Activated naive CD4-positive, alpha-beta T cell treated with anti-CD3 and anti-CD28 coated beads for 36 hours (primary cell): ENCODE measurements around the gene EIF2B2. TPM values are rescaled to one million over a fixed set of nuclear protein-coding genes. Genes with fewer than 3 reads are reported as not detected.

ENCODE experiments used
- CTCF ChIA-PET: fragments of 350-600 bp; sonication (Branson Sonifier 250); formaldehyde crosslinking; loops from one replicate; lab custom pipeline; 2021; ENCODE audit warnings: antibody characterized with exemption; lab: Charles Lee
- DNase-seq: peaks from one replicate; pipeline ENCODE4 v3.0.0-alpha.2; 2020
- H3K27ac Mint-ChIP-seq: one replicate; pipeline ENCODE4 v1.8.0; 2021; ENCODE audit warnings: mild to moderate bottlenecking, mixed read lengths
- H3K27me3 Mint-ChIP-seq: one replicate; pipeline ENCODE4 v1.8.0; 2021; ENCODE audit warnings: low read depth, mixed read lengths
- H3K36me3 Mint-ChIP-seq: one replicate; pipeline ENCODE4 v1.8.0; 2021; ENCODE audit warnings: low read depth, mixed read lengths
- H3K4me1 Mint-ChIP-seq: one replicate; pipeline ENCODE4 v1.8.0; 2021; ENCODE audit warnings: low read depth, mixed read lengths
- H3K4me3 Mint-ChIP-seq: one replicate; pipeline ENCODE4 v1.8.0; 2021; ENCODE audit warnings: mild to moderate bottlenecking, moderate library complexity, mixed read lengths
- H3K9me3 Mint-ChIP-seq: one replicate; pipeline ENCODE4 v1.8.0; 2021; ENCODE audit warnings: mixed read lengths
- intact Hi-C: fragments of 100-400 bp; cut with micrococcal nuclease; formaldehyde crosslinking; loops from one replicate; pipeline ENCODE4 v1.15.1; 2023
- total RNA-seq, 2 experiments: library from RNA; stranded (reverse); gene quantifications; one replicate each; pipeline ENCODE4 v1.2.3, GENCODE V29; 2021

Gene EIF2B2
- total RNA-seq, 2 experiments from 2014 or later, result 64.8 to 65.4 TPM

DNA sequence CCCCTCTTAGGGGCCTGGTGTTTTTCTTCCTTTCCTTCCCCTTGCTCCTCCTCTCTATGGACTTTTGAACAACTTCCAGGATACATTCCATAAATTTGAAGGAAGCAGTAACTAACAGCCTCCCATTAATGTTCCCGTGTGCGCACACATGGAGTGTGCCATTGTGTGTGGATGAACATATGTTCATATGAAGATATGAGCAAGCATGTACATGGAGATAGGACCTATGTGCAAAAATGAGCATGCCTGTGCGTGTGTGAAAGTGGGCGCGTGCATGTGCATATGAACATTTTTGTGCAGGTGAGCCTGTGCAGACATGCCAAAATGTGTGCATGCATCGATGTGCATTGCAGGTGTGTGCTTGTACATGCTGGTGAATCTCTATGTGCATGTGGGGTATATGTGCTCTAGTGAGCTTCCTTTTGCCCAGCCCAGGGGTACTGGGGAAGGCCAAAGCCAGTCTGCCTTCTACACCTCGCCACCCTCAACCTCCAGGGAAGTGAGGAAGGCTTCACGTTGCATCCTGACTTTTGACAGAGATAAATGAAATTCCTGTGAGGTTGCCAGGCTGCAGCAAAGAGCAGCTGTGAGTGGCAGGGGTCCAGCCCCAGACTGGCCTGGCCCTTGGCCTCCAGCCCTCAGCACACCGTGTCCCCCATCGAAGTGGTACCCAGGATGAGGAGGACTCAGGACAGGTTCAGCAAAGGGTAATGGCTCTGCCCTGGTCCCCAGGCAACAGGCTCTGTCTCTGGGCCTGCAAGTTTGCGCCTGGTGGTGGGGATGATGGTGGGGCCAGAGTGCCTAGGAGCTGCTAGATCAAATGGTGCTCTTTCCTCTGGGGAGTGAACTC is 26.2 kb upstream of the EIF2B2 start:
- H3K36me3 Mint-ChIP-seq, result no peaks in the 10 kb centered on the region
- DNase-seq, result no peak
- no peak overlapping the region for H3K4me3 Mint-ChIP-seq
- no peaks in the 10 kb centered on the region for H3K27me3 Mint-ChIP-seq
- CTCF ChIA-PET, result interaction anchor here (1.0 kb wide), 1 partner anchor 71 kb away, joined by 3 read pairs; no protein-coding TSS in a partner anchor
- peaks cover 1% of the 10 kb centered on the region for H3K4me1 Mint-ChIP-seq
- no peaks in the 10 kb centered on the region for H3K9me3 Mint-ChIP-seq
- no peak overlapping the region for H3K27ac Mint-ChIP-seq
- intact Hi-C loops, result no loop called here

DNA sequence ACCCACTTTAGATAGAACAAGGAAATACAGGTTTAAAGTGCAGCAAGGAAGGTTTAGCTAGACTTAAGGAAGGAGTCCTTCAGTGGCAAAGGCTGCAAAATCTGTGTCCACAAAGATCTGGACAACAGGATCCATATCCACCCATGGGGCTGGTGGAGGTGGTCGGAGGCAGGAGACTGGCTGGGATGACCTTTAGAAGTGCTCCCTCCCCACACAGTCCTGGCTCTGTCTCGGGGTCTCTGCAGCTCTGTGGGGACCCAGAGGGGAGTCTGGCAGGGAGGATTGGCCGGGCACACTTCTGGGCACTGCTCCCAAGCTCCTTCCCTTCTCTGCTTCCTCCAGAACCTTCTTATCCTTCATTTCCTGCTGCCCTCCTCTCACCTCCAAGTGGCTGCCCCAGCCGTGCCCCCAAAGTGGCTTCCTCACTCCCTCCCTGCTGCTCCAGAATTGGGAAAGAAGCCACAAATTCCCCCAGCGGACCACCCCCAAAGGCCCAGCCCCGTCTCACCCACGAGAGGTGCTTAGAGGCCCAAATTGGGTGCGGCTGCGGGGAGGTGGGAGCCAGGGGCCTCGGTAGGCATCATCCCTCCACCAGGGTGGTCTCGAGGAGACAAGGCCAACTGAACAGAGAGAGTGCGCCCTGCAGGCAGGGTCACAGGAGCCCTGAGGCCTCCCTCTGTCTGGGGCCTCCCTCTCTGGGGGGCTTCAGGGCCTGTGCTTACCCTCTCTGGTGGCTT is 25.4 kb upstream of the EIF2B2 start:
- no peak overlapping the region for H3K27ac Mint-ChIP-seq
- intact Hi-C loops, result no loop called here
- peaks cover 1% of the 10 kb centered on the region for H3K4me1 Mint-ChIP-seq
- H3K27me3 Mint-ChIP-seq, result no peaks in the 10 kb centered on the region
- DNase-seq, result no peak
- H3K4me3 Mint-ChIP-seq, result no peak overlapping the region
- no peaks in the 10 kb centered on the region for H3K36me3 Mint-ChIP-seq
- CTCF ChIA-PET, result interaction anchor here (1.0 kb wide), 1 partner anchor 71 kb away, joined by 3 read pairs; no protein-coding TSS in a partner anchor
- H3K9me3 Mint-ChIP-seq, result no peaks in the 10 kb centered on the region

DNA sequence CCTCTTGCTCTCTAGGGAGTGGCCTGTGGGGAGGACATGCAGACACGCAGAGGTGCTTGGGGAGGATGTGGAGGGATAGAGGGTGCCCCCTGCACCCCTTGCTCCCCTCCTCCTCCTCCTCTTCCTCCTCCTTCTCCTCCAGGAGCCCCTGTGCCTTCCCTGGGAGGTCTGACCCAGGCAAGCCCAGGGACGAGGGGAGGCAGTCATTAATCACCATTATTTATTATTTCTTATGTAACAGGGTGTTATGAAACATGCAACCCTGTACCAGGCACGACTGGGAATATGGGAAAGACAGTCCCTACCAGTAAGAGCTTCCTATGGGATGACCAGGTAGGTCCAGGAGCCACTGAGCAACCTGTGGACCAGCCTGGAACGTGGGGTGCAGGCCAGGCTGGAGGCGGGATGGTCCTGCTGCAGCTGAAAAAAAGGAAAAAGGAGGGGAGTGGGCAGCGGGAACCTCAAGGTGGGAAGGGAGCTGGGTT is 24.8 kb upstream of the EIF2B2 start:
- intact Hi-C loops, result no loop called here
- Mint-ChIP-seq H3K36me3 (no peaks in the 10 kb centered on the region), H3K4me3 (no peak overlapping the region), H3K4me1 (peaks cover 1% of the 10 kb centered on the region), H3K27me3 (no peaks in the 10 kb centered on the region), H3K9me3 (no peaks in the 10 kb centered on the region), H3K27ac (no peak overlapping the region)
- CTCF ChIA-PET, result interaction anchor here (0.6 kb wide), 1 partner anchor 20 kb away, joined by 5 read pairs; no protein-coding TSS in a partner anchor
- DNase-seq, result no peak

DNA sequence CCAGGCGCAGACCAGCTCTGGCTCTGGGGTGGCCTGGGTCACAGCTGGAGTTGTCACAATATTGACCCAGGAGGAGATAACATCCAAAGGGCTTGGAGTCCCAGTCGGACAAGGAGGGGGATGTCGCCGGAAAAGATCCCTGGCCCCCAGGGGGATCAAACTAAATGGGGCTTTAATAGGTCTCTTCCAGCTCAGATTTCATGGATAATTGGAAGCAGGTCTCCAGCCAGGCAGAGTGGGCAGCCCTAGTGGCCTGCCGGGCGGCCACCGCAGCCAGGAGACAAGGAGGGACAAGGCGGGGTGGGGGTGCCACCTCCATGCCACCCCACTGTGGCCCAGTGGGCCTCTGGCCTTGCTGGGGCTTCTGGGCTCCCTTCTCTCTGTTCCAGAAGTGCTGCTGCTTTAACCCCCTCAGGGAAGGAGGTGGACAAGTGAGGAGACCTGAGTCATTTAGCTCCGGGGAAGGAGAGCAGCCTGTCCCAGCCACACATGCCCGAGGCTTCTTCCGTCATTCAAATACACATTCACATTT is 24.2 kb upstream of the EIF2B2 start:
- Mint-ChIP-seq H3K4me3 (no peak overlapping the region), H3K27me3 (no peaks in the 10 kb centered on the region), H3K36me3 (no peaks in the 10 kb centered on the region), H3K9me3 (no peaks in the 10 kb centered on the region), H3K4me1 (peaks cover 1% of the 10 kb centered on the region), H3K27ac (no peak overlapping the region)
- intact Hi-C loops, result no loop called here
- CTCF ChIA-PET, result interaction anchor here (0.6 kb wide), 2 partner anchors 21 to 329 kb away, joined by 5 read pairs; no protein-coding TSS in a partner anchor
- no peak for DNase-seq

DNA sequence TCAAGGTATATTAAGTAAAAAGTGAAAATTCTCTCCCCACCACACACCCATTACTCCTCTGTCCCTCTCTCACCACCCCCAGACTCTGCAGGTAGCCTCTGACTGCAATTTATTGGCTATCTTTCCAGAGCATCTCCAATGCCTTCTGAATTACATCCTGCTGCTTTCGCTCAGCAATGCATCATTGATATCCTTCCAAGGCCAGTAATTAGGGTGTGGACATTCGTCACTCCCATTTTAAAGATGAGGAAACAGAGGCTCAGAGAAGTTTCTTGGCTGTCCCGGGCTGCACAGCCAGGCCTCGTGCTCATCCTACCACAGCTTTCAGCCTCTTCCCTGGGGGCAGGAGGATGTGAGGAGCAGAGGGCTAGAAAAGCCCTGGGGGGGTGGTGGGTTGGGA is 23.7 kb upstream of the EIF2B2 start:
- no peak for DNase-seq
- H3K27me3 Mint-ChIP-seq, result no peaks in the 10 kb centered on the region
- no peak overlapping the region for H3K27ac Mint-ChIP-seq
- H3K36me3 Mint-ChIP-seq, result no peaks in the 10 kb centered on the region
- CTCF ChIA-PET, result interaction anchor here (0.6 kb wide), 1 partner anchor 328 kb away, joined by 5 read pairs; no protein-coding TSS in a partner anchor
- H3K4me3 Mint-ChIP-seq, result no peak overlapping the region
- intact Hi-C loops, result no loop called here
- H3K4me1 Mint-ChIP-seq, result no peaks in the 10 kb centered on the region
- no peaks in the 10 kb centered on the region for H3K9me3 Mint-ChIP-seq

DNA sequence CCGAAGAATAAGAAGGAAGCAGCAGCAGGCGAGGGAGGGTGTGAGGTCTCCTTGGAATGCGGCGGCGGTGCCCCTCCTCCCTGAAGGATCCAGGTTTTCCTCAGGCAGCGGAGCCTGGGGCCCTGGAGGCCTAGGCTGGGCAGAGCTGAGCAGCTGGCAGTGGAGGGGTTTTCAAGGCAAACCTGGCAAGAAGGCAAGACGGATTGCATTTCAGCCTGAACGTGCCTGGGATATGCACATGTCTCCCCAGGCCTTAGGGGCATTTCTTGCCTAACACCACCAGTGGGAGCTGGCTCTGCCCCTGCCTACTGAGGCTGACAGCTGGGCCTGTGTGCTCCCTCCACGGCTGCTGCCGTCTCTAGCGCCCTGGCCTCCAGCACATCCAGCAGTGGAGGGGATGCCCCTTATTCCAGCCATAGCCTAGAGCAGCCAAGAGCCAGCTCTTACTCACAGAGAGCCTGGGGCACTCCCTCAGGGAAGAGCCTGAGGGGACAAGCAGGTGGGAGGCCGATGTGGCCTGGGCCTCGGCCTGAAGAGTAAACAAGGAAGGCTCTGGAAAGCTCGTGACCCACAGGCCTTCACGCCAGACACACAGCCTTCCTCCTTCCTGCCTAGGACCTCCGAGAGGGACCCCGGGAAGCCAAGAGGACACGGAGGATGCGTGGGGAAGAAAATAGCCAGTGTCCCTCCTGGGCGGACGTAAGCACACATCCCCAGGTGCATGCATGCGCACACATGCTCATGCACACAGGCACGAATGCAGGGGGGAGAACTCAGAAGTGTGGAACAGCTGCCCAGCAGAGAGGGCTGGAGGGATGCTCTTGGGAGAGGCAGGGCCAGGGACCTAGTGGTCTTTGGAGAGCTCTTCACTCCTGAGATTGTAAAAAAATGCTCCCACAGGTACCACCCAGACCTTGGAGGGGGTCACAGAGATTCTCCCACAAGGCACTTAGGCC is 23.0 kb upstream of the EIF2B2 start:
- DNase-seq, result no peak
- H3K27ac Mint-ChIP-seq, result no peak overlapping the region
- no peaks in the 10 kb centered on the region for H3K27me3 Mint-ChIP-seq
- H3K4me3 Mint-ChIP-seq, result no peak overlapping the region
- CTCF ChIA-PET, result interaction anchor here (0.6 to 0.9 kb wide), 2 partner anchors 323 to 328 kb away, joined by 3 to 5 read pairs; no protein-coding TSS in a partner anchor
- H3K4me1 Mint-ChIP-seq, result no peaks in the 10 kb centered on the region
- H3K36me3 Mint-ChIP-seq, result no peaks in the 10 kb centered on the region
- H3K9me3 Mint-ChIP-seq, result no peaks in the 10 kb centered on the region
- intact Hi-C loops, result no loop called here

DNA sequence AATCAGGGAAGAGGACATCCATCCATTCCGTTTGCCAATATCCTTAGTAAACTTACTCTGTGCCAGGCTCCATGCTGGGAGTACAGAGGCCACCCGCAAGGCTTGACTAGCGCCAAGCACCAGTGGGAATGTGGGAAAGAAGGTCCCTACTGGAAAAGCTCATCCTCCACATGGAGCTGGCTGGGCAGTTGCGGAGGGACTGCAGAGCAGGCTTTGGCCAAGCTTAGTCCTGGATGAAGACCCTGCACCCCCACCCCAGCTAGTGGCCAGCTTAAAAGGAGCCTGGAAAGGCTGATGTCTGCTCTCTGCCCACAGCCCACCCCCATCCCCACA is 22.4 kb upstream of the EIF2B2 start:
- no peaks in the 10 kb centered on the region for H3K36me3 Mint-ChIP-seq
- H3K4me3 Mint-ChIP-seq, result no peak overlapping the region
- intact Hi-C loops, result no loop called here
- no peak for DNase-seq
- no peaks in the 10 kb centered on the region for H3K9me3 Mint-ChIP-seq
- no peak overlapping the region for H3K27ac Mint-ChIP-seq
- no peaks in the 10 kb centered on the region for H3K27me3 Mint-ChIP-seq
- H3K4me1 Mint-ChIP-seq, result no peaks in the 10 kb centered on the region
- CTCF ChIA-PET, result interaction anchor here (0.8 to 1.3 kb wide), 3 partner anchors 15 to 322 kb away, joined by 3 to 5 read pairs (median 3); no protein-coding TSS in a partner anchor

DNA sequence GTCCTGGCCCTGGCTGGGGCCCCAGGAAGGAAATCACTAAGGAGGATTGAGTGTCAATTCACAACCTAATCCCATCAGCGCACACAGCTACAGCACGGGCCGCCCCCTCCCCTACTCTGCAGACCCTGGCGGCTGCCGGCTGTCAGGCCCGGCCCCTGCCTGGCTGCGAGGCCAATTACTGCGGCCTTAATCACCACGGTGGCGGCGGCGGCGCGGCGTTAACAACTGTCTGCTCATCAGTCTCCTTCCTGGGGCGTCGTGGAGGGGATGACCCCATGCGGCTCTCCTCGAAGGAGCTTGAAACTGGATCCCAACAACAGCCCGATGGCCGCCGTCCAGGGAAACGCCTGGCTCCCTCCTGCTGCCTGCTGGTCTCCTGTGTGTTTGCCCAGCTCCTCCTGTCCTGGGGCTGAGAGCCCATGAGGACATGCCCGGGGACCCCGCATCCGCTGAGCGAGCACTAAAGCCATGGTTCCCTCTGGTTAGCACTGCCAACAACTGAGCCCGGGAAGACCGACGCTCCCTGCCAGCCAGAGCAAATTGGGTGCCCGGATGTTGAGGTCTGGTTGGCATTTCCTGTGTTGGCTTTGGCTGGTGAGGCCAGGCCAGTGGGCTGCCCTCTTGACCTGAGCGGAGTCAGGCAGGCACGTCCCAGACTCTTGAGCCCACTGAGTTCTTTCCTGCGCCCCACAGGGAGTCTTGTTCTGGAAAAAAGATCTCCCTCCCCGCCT is 21.8 kb upstream of the EIF2B2 start:
- CTCF ChIA-PET, result interaction anchor here (0.7 to 1.3 kb wide), 5 partner anchors 15 to 322 kb away, joined by 3 to 5 read pairs (median 3); no protein-coding TSS in a partner anchor
- H3K4me1 Mint-ChIP-seq, result no peaks in the 10 kb centered on the region
- intact Hi-C loops, result no loop called here
- no peak overlapping the region for H3K4me3 Mint-ChIP-seq
- H3K36me3 Mint-ChIP-seq, result no peaks in the 10 kb centered on the region
- H3K27me3 Mint-ChIP-seq, result no peaks in the 10 kb centered on the region
- DNase-seq, result no peak
- H3K9me3 Mint-ChIP-seq, result no peaks in the 10 kb centered on the region
- no peak overlapping the region for H3K27ac Mint-ChIP-seq

DNA sequence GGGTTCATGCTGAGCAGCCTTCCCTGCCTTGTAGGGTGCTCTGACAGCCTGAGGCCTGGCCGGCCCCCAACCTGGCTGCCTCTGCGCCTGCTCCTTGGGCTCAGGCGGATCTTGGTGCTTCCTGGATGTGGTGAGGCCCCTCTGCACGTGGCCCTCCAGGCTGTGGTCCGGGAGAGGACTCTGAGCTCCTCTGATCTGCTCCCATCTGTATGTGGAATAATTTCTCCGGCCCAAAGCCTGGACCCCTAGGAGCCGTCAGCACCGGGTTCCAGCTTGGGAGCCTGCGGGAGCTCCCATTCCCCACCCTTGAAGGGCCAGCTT is 21.3 kb upstream of the EIF2B2 start:
- Mint-ChIP-seq H3K9me3 (no peaks in the 10 kb centered on the region), H3K27me3 (no peaks in the 10 kb centered on the region), H3K27ac (no peak overlapping the region), H3K4me3 (no peak overlapping the region), H3K36me3 (no peaks in the 10 kb centered on the region), H3K4me1 (no peaks in the 10 kb centered on the region)
- intact Hi-C loops, result no loop called here
- DNase-seq, result no peak
- CTCF ChIA-PET, result interaction anchor here (0.7 to 1.3 kb wide), 4 partner anchors 16 to 305 kb away, joined by 3 to 5 read pairs (median 4); no protein-coding TSS in a partner anchor

DNA sequence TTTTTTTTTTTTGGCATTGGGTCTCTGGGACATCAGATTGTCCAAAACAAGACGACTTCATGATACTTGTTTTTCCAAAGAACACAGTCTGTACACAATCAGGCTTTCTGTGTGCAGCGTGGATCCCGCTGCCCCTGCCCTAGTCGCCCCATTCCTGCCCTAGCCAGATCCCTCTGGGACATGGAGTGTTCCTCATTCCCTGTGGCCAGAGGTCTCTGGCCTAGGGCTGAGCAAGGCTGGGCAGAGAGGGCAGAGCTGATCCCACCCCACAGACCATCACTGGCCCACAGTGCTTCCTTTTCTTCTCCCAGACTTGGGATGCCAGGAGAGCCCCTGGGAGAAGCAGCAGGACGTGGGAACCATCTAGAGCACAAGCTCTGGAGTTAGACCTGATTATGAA is 20.9 kb upstream of the EIF2B2 start:
- no peak overlapping the region for H3K27ac Mint-ChIP-seq
- H3K4me3 Mint-ChIP-seq, result no peak overlapping the region
- intact Hi-C loops, result no loop called here
- no peaks in the 10 kb centered on the region for H3K27me3 Mint-ChIP-seq
- no peaks in the 10 kb centered on the region for H3K4me1 Mint-ChIP-seq
- H3K9me3 Mint-ChIP-seq, result no peaks in the 10 kb centered on the region
- no peaks in the 10 kb centered on the region for H3K36me3 Mint-ChIP-seq
- CTCF ChIA-PET, result interaction anchor here (0.7 to 1.0 kb wide), 3 partner anchors 19 to 304 kb away, joined by 3 to 4 read pairs (median 3); no protein-coding TSS in a partner anchor
- no peak for DNase-seq

DNA sequence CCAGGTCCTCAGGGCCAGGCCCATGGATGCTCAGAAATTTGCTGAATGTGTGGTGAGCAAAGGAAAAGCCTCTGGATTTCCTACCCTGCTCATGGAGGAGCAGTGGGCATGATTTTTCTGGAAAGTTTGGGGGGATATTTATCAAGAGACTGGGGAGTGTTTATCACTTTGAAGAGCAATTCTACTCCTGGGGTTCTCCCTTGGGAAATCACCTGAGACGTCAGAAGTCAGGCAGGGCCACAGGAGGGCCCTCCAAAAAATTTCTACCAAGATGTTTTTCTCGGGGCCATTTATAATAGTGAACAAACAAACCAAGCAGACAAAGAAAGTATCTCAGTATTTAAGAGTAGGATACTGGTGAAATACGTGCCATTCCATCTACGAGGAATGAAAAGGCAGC is 20.1 kb upstream of the EIF2B2 start:
- Mint-ChIP-seq H3K27me3 (no peaks in the 10 kb centered on the region), H3K9me3 (no peaks in the 10 kb centered on the region), H3K4me1 (no peaks in the 10 kb centered on the region), H3K4me3 (no peak overlapping the region), H3K27ac (no peak overlapping the region), H3K36me3 (no peaks in the 10 kb centered on the region)
- intact Hi-C loops, result no loop called here
- CTCF ChIA-PET, result interaction anchor here (0.6 kb wide), 1 partner anchor 122 kb away, joined by 3 read pairs; no protein-coding TSS in a partner anchor
- no peak for DNase-seq
